Memory B cell (primary cell): ENCODE measurements around the gene MAP1LC3B2.

Experiments used
- ATAC-seq: fragments of 150-1000 bp; cut with Tn5 transposase; 2 replicates; pipeline ENCODE4 v1.10.0; 2021; ENCODE audit warnings: low read depth, mild to moderate bottlenecking, moderate library complexity
- DNase-seq, 2 donors: peaks; one replicate each; pipeline ENCODE4 v3.0.0; 2022; ENCODE audit warnings: low spot score in 2 of 2
- H3K27ac Mint-ChIP-seq: one replicate; pipeline ENCODE4 v1.8.0; 2022; ENCODE audit warnings: mild to moderate bottlenecking, moderate library complexity, mixed read lengths
- H3K27me3 Mint-ChIP-seq: one replicate; pipeline ENCODE4 v1.8.0; 2022; ENCODE audit warnings: mixed read lengths
- H3K36me3 Mint-ChIP-seq: one replicate; pipeline ENCODE4 v1.8.0; 2022; ENCODE audit warnings: mild to moderate bottlenecking, mixed read lengths
- H3K4me1 Mint-ChIP-seq: one replicate; pipeline ENCODE4 v1.8.0; 2022; ENCODE audit warnings: mixed read lengths
- H3K4me3 Mint-ChIP-seq: one replicate; pipeline ENCODE4 v1.8.0; 2022; ENCODE audit warnings: mild to moderate bottlenecking, moderate library complexity, mixed read lengths
- H3K9me3 Mint-ChIP-seq: one replicate; pipeline ENCODE4 v1.8.0; 2022; ENCODE audit warnings: mixed read lengths

Gene MAP1LC3B2

GRCh38 chr12:116559162-116559935, at the start of gene MAP1LC3B2:
TSS of gene MAP1LC3B2 (plus strand) at chr12:116559381. CDS start at chr12:116575943, 16,562 bp downstream.
- H3K27me3 Mint-ChIP-seq: no peaks in the 10 kb centered on the region
- peaks cover 29% of the 10 kb centered on the region for H3K4me1 Mint-ChIP-seq
- H3K27ac Mint-ChIP-seq: peak within 1 kb of the TSS; percentile 98
- H3K36me3 Mint-ChIP-seq: peaks cover 5% of the 10 kb centered on the region
- ATAC-seq: peak; percentile 81
- peak; percentile 81 to 85 for DNase-seq
- peaks cover 5% of the 10 kb centered on the region for H3K9me3 Mint-ChIP-seq
- H3K4me3 Mint-ChIP-seq: peak within 1 kb of the TSS; percentile 89

GRCh38 chr12:116513944-116514343, 45.2 kb upstream of the MAP1LC3B2 start:
- H3K4me3 Mint-ChIP-seq: no peak overlapping the region
- ATAC-seq: no peak
- H3K4me1 Mint-ChIP-seq: peaks cover 16% of the 10 kb centered on the region
- no peak for DNase-seq
- H3K27me3 Mint-ChIP-seq: no peaks in the 10 kb centered on the region
- H3K36me3 Mint-ChIP-seq: peaks cover 3% of the 10 kb centered on the region
- peaks cover 3% of the 10 kb centered on the region for H3K9me3 Mint-ChIP-seq
- peak overlapping the region; percentile 45 for H3K27ac Mint-ChIP-seq

- Mint-ChIP-seq H3K27ac (no peak overlapping the region), H3K9me3 (peaks cover 3% of the 10 kb centered on the region), H3K4me3 (no peak overlapping the region), H3K27me3 (no peaks in the 10 kb centered on the region), H3K36me3 (peaks cover 3% of the 10 kb centered on the region), H3K4me1 (peaks cover 21% of the 10 kb centered on the region)
- DNase-seq: no peak
- no peak for ATAC-seq
Measured at GRCh38 chr12:116515684-116516083, 43.5 kb upstream of the MAP1LC3B2 start.

GRCh38 chr12:116516657-116517056, 42.5 kb upstream of the MAP1LC3B2 start:
- no peak for ATAC-seq
- Mint-ChIP-seq H3K27ac (no peak overlapping the region), H3K27me3 (no peaks in the 10 kb centered on the region), H3K36me3 (peaks cover 3% of the 10 kb centered on the region), H3K4me1 (peaks cover 24% of the 10 kb centered on the region), H3K4me3 (no peak overlapping the region), H3K9me3 (peaks cover 3% of the 10 kb centered on the region)
- DNase-seq: no peak

DNA sequence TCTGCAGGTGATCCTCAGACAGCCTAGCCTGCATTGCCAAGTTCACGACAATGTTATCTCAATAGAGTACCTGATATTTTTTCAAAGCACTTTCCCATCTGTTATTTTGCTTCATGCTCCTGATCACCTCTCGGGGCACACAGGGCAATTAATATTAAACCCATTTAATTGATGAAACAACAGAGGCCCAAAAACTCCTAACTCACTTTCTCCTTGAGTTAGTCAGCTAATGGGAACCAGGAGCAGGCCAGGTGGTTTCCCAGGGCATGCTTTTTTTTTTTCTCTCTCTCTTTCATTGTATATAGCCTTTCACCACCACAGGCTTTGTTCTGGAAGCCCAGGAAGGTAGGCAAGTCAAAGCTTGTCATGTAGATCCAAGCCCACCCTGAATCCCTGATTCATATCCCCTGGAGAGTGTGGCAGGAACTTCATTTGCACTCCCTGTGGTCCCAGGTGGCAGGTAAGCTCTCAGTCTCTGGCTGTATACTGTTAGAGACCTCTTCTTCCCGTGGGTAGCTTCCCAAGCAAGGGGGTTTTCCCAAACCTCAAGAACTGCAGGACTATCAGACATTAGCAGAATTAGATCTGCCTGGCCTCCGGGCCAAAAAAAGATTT, 41.6 kb upstream of the MAP1LC3B2 start:
- H3K36me3 Mint-ChIP-seq: peaks cover 3% of the 10 kb centered on the region
- no peak overlapping the region for H3K27ac Mint-ChIP-seq
- H3K27me3 Mint-ChIP-seq: no peaks in the 10 kb centered on the region
- H3K4me3 Mint-ChIP-seq: no peak overlapping the region
- DNase-seq (no peak), ATAC-seq (no peak)
- H3K9me3 Mint-ChIP-seq: peaks cover 3% of the 10 kb centered on the region
- peaks cover 24% of the 10 kb centered on the region for H3K4me1 Mint-ChIP-seq

GRCh38 chr12:116520225-116520760, 38.9 kb upstream of the MAP1LC3B2 start:
- Mint-ChIP-seq H3K9me3 (no peaks in the 10 kb centered on the region), H3K27ac (peak overlapping the region; percentile 9)

DNA sequence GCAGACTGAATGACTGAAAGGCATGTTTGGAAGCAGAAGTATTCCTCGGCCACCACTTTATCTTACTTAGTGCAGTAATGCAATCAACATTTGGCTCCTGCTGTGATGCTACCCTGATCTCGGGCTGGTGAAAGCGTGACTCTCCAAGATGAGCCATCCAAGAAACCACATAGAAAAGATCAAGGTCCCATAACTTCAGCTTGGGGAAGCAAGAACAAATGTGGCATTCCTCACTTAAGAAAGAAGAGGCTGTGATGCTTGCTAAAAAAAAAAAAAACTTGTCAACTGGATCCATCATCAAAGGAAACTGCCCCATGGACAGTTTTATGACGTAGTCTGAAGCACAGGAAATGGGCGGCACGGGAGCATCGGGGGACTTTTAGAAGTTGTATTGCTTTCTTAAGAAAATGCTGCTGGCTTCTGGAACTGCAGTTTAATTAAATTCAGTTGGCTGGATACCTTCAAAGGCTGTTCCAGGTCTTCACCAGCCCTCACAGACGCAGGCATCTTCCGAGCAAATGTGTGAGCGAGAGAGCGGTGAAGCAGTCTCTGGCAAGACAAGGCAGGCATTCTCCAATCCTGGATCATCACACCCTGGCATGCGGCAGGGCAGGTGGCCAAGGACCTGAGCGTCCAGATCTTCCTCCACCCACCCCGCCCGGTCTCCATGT, 38.2 kb upstream of the MAP1LC3B2 start:
- Mint-ChIP-seq H3K4me1 (peaks cover 26% of the 10 kb centered on the region), H3K4me3 (no peak overlapping the region), H3K27ac (peak overlapping the region; percentile 9), H3K36me3 (no peaks in the 10 kb centered on the region), H3K27me3 (no peaks in the 10 kb centered on the region), H3K9me3 (no peaks in the 10 kb centered on the region)
- ATAC-seq (peak; percentile 39), DNase-seq (no peak)

More at GRCh38 chr12:116520225-116520760, 38.9 kb upstream of the MAP1LC3B2 start:
- Mint-ChIP-seq H3K36me3 (no peaks in the 10 kb centered on the region), H3K4me1 (peaks cover 25% of the 10 kb centered on the region), H3K4me3 (no peak overlapping the region), H3K27me3 (no peaks in the 10 kb centered on the region)
- ATAC-seq: no peak
- no peak for DNase-seq

- ATAC-seq (no peak), DNase-seq (no peak)
- Mint-ChIP-seq H3K36me3 (no peaks in the 10 kb centered on the region), H3K9me3 (no peaks in the 10 kb centered on the region), H3K27me3 (no peaks in the 10 kb centered on the region), H3K4me1 (peaks cover 10% of the 10 kb centered on the region), H3K4me3 (no peak overlapping the region), H3K27ac (no peak overlapping the region)
Measured at GRCh38 chr12:116524311-116524710, 34.9 kb upstream of the MAP1LC3B2 start.

DNA sequence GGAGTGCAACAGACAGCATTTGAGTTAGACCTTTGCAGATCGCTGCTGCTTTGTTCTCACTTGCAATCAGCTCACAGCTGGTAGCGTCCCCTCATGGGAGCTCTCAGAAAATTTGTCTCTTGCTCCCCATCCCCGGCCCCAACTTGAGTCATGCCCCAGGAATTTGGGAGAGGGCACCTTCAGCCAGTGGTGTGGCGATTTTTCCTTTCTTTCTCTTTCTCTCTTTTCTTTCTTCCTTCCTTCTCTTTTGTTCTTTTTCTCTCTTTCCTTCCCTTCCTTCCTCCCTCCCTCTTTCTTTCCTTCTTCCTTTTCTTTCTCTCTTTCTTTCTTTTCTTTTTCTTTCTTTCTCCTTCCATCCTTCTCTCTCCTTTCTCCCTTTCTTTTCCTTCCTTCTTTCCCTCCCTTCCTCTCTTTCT, 34.2 kb upstream of the MAP1LC3B2 start:
- DNase-seq (no peak), ATAC-seq (no peak)
- Mint-ChIP-seq H3K4me3 (no peak overlapping the region), H3K27ac (no peak overlapping the region), H3K27me3 (no peaks in the 10 kb centered on the region), H3K9me3 (no peaks in the 10 kb centered on the region), H3K36me3 (no peaks in the 10 kb centered on the region), H3K4me1 (peaks cover 10% of the 10 kb centered on the region)

- no peaks in the 10 kb centered on the region for H3K36me3 Mint-ChIP-seq
- H3K9me3 Mint-ChIP-seq: no peaks in the 10 kb centered on the region
- no peak overlapping the region for H3K27ac Mint-ChIP-seq
- no peak for DNase-seq
- no peak overlapping the region for H3K4me3 Mint-ChIP-seq
- peaks cover 7% of the 10 kb centered on the region for H3K4me1 Mint-ChIP-seq
- no peak for ATAC-seq
- H3K27me3 Mint-ChIP-seq: peaks cover 3% of the 10 kb centered on the region
Measured at GRCh38 chr12:116525418-116526001, 33.7 kb upstream of the MAP1LC3B2 start.

GRCh38 chr12:116528065-116528464, 31.1 kb upstream of the MAP1LC3B2 start:
- H3K9me3 Mint-ChIP-seq: no peaks in the 10 kb centered on the region
- DNase-seq: no peak
- ATAC-seq: no peak
- H3K36me3 Mint-ChIP-seq: no peaks in the 10 kb centered on the region
- H3K27ac Mint-ChIP-seq: no peak overlapping the region
- H3K4me1 Mint-ChIP-seq: peaks cover 9% of the 10 kb centered on the region
- H3K27me3 Mint-ChIP-seq: peaks cover 3% of the 10 kb centered on the region
- H3K4me3 Mint-ChIP-seq: no peak overlapping the region

GRCh38 chr12:116528498-116528897, 30.7 kb upstream of the MAP1LC3B2 start:
- Mint-ChIP-seq H3K4me1 (peaks cover 12% of the 10 kb centered on the region), H3K9me3 (no peaks in the 10 kb centered on the region), H3K27ac (no peak overlapping the region), H3K27me3 (peaks cover 3% of the 10 kb centered on the region), H3K4me3 (no peak overlapping the region), H3K36me3 (no peaks in the 10 kb centered on the region)
- no peak for DNase-seq
- ATAC-seq: no peak

DNA sequence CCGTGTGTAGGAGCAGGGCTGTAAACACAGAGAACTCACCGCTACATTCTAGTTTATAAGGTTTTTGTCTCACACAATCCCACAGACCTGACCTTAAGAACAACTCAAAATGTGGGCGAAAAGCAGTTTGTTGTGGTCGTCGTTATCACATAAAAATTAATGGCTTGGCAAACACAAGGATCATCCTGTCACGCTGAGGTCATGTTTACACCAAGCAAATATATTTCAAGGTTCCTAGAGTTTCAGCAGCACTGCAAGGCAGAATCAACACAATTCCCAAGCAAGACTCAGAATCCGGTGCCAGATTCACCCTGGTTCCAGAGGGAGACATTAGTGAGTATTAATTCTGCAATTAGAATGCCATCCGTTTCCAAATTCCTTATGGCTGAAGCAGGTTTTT, 30.1 kb upstream of the MAP1LC3B2 start:
- DNase-seq: no peak
- Mint-ChIP-seq H3K27me3 (peaks cover 3% of the 10 kb centered on the region), H3K4me1 (peaks cover 13% of the 10 kb centered on the region), H3K4me3 (no peak overlapping the region), H3K36me3 (no peaks in the 10 kb centered on the region), H3K27ac (no peak overlapping the region), H3K9me3 (no peaks in the 10 kb centered on the region)
- ATAC-seq: no peak

DNA sequence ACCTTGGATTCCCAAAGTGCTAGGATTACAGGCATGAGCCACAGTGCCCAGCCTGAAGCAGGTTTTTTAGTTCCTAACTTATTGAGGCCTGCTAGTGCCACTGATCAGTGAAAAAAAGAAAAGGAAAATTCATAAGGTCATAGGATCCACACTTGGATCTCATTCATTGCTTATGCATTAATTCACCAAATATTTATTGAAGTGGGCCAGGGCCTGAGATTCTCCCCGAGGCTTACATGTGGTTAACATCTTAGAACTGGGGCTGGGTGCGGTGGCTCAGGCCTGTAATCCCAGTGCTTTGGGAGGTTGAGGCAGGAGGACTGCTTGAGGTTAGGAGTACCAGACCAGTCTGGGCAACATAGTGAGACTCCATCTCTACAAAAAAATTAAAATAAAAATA, 29.5 kb upstream of the MAP1LC3B2 start:
- Mint-ChIP-seq H3K27ac (no peak overlapping the region), H3K27me3 (peaks cover 3% of the 10 kb centered on the region), H3K4me3 (no peak overlapping the region), H3K9me3 (no peaks in the 10 kb centered on the region), H3K36me3 (no peaks in the 10 kb centered on the region), H3K4me1 (peaks cover 18% of the 10 kb centered on the region)
- DNase-seq: no peak
- no peak for ATAC-seq
